WTC11 (cell line): ENCODE results near the gene CD6. TPM values are rescaled to one million over a fixed set of nuclear protein-coding genes. Genes with fewer than 3 reads are reported as not detected.

Source experiments
- ATAC-seq: fragments of 200-7000 bp; cut with Tn5 transposase; 2 replicates; pipeline ENCODE4 v1.10.0; 2021; ENCODE audit warnings: mild to moderate bottlenecking, moderate library complexity
- CTCF ChIA-PET: fragments of 300-600 bp; sonication (Branson Sonifier 250); formaldehyde crosslinking; loops from one replicate; lab custom pipeline; 2021; ENCODE audit warnings: antibody characterized with exemption; lab: Charles Lee
- POLR2A ChIA-PET: fragments of 350-600 bp; sonication (Branson Sonifier 250); formaldehyde crosslinking; loops from one replicate; lab custom pipeline; 2021; ENCODE audit warnings: antibody characterized with exemption; lab: Charles Lee
- DNase-seq: peaks from one replicate; pipeline ENCODE4 v3.0.0; 2021; ENCODE audit warnings: low spot score
- H3K27ac Mint-ChIP-seq: 2 replicates; pipeline ENCODE4 v1.8.0; 2021; ENCODE audit warnings: mixed read lengths
- H3K27me3 Mint-ChIP-seq: 2 replicates; pipeline ENCODE4 v1.8.0; 2021; ENCODE audit warnings: low read depth, mild to moderate bottlenecking, moderate library complexity, mixed read lengths
- H3K36me3 Mint-ChIP-seq: 2 replicates; pipeline ENCODE4 v1.8.0; 2021; ENCODE audit warnings: mixed read lengths
- H3K4me1 Mint-ChIP-seq: 2 replicates; pipeline ENCODE4 v1.8.0; 2022; ENCODE audit warnings: mixed read lengths
- H3K4me3 Mint-ChIP-seq: 2 replicates; pipeline ENCODE4 v1.8.0; 2021; ENCODE audit warnings: mild to moderate bottlenecking, moderate library complexity, mixed read lengths
- H3K9me3 Mint-ChIP-seq: 2 replicates; pipeline ENCODE4 v1.8.0; 2021; ENCODE audit warnings: mixed read lengths
- CREB1 ChIP-seq: sonication (generic); formaldehyde crosslinking; IDR thresholded peaks from 2 replicates; pipeline ENCODE4 v1.8.0; 2023; ENCODE audit warnings: mild to moderate bottlenecking, missing genetic modification reagents
- CREM ChIP-seq: sonication (generic); formaldehyde crosslinking; IDR thresholded peaks from 2 replicates; pipeline ENCODE4 v1.8.1; 2022; ENCODE audit warnings: mild to moderate bottlenecking, missing genetic modification reagents, moderate library complexity
- GABPB1 ChIP-seq: sonication (generic); formaldehyde crosslinking; IDR thresholded peaks from 2 replicates; pipeline ENCODE4 v1.8.1; 2023; ENCODE audit warnings: mild to moderate bottlenecking, missing genetic modification reagents
- HMGA2 ChIP-seq: fragments of 250-450 bp; sonication (Bioruptor Pico); IDR thresholded peaks from 2 replicates; pipeline ENCODE4 v1.4.0; 2021; ENCODE audit warnings: mild to moderate bottlenecking, moderate library complexity
- JUN ChIP-seq: sonication (generic); formaldehyde crosslinking; IDR thresholded peaks from 2 replicates; pipeline ENCODE4 v1.8.0; 2023; ENCODE audit warnings: mild to moderate bottlenecking, missing genetic modification reagents
- MLX ChIP-seq: sonication (generic); formaldehyde crosslinking; IDR thresholded peaks from 2 replicates; pipeline ENCODE4 v1.8.1; 2023; ENCODE audit warnings: mild to moderate bottlenecking, missing genetic modification reagents, moderate library complexity
- MXD4 ChIP-seq: fragments of 250-450 bp; sonication (Bioruptor Pico); IDR thresholded peaks from 2 replicates; pipeline ENCODE4 v1.8.0; 2021; ENCODE audit warnings: mild to moderate bottlenecking, moderate library complexity, borderline replicate concordance
- NR2C2 ChIP-seq: sonication (generic); formaldehyde crosslinking; IDR thresholded peaks from 2 replicates; pipeline ENCODE4 v1.8.0; 2022; ENCODE audit warnings: mild to moderate bottlenecking, missing genetic modification reagents
- SOX15 ChIP-seq: fragments of 250-450 bp; sonication (Bioruptor Pico); IDR thresholded peaks from 2 replicates; pipeline ENCODE4 v1.9.0; 2021; ENCODE audit warnings: mild to moderate bottlenecking
- SP1 ChIP-seq: sonication (generic); formaldehyde crosslinking; conservative IDR thresholded peaks from 2 replicates; pipeline ENCODE4 v1.8.1; 2022; ENCODE audit warnings: missing genetic modification reagents
- TCF7 ChIP-seq: sonication (generic); formaldehyde crosslinking; IDR thresholded peaks from 2 replicates; pipeline ENCODE4 v1.8.0; 2022; ENCODE audit warnings: mild to moderate bottlenecking, low read depth, missing genetic modification reagents, moderate library complexity
- ZNF121 ChIP-seq: sonication (generic); formaldehyde crosslinking; IDR thresholded peaks from 2 replicates; pipeline ENCODE4 v1.8.0; 2023; ENCODE audit warnings: missing genetic modification reagents
- ZNF138 ChIP-seq: sonication (generic); formaldehyde crosslinking; conservative IDR thresholded peaks from 2 replicates; pipeline ENCODE4 v1.8.1; 2022; ENCODE audit warnings: mild to moderate bottlenecking, moderate library complexity, missing genetic modification reagents
- ZNF416 ChIP-seq: fragments of 250-450 bp; sonication (Bioruptor Pico); IDR thresholded peaks from 2 replicates; pipeline ENCODE4 v1.9.0; 2021; ENCODE audit warnings: mild to moderate bottlenecking, inconsistent platforms
- total RNA-seq: library from RNA; stranded (reverse); gene quantifications from 3 replicates; pipeline ENCODE4 v1.2.3, GENCODE V29; 2021
- TF ChIP-seq, protein P1 (sequence below): sonication (generic); formaldehyde crosslinking; IDR thresholded peaks from 2 replicates; pipeline ENCODE4 v1.8.1; 2023; ENCODE audit warnings: mild to moderate bottlenecking, missing genetic modification reagents, moderate library complexity
- TF ChIP-seq, protein P2 (sequence below): sonication (generic); formaldehyde crosslinking; IDR thresholded peaks from 2 replicates; pipeline ENCODE4 v1.8.1; 2023; ENCODE audit warnings: mild to moderate bottlenecking, moderate library complexity, missing genetic modification reagents
- TF ChIP-seq, protein P3 (sequence below): fragments of 250-450 bp; sonication (Bioruptor Pico); IDR thresholded peaks from 2 replicates; pipeline ENCODE4 v1.9.0; 2021; ENCODE audit warnings: mild to moderate bottlenecking
- TF ChIP-seq, protein P4 (sequence below): sonication (generic); formaldehyde crosslinking; conservative IDR thresholded peaks from 2 replicates; pipeline ENCODE4 v1.8.1; 2023; ENCODE audit warnings: mild to moderate bottlenecking, low read depth, missing genetic modification reagents, moderate library complexity
- TF ChIP-seq, protein P5 (sequence below): sonication (generic); formaldehyde crosslinking; IDR thresholded peaks from 2 replicates; pipeline ENCODE4 v1.8.0; 2022; ENCODE audit warnings: mild to moderate bottlenecking, missing genetic modification reagents

The CD6 gene
- total RNA-seq, 1 experiment from 2014 or later, result 1.0 TPM

- H3K27me3 Mint-ChIP-seq, result peaks cover 76% of the 10 kb centered on the region
- H3K9me3 Mint-ChIP-seq, result no peaks in the 10 kb centered on the region
- TF ChIP-seq SOX15 (CRISPR knock-in tag) (no peak), HMGA2 (CRISPR knock-in tag) (no peak), GABPB1 (CRISPR knock-in tag) (no peak), ZNF138 (CRISPR knock-in tag) (no peak), ZNF121 (CRISPR knock-in tag) (no peak), MLX (CRISPR knock-in tag) (no peak), CREB1 (no peak), SP1 (CRISPR knock-in tag) (no peak), MXD4 (CRISPR knock-in tag) (no peak), CREM (no peak), NR2C2 (no peak), JUN (CRISPR knock-in tag) (no peak), ZNF416 (CRISPR knock-in tag) (no peak), TCF7 (CRISPR knock-in tag) (no peak)
- TF ChIP-seq, protein P1, sequence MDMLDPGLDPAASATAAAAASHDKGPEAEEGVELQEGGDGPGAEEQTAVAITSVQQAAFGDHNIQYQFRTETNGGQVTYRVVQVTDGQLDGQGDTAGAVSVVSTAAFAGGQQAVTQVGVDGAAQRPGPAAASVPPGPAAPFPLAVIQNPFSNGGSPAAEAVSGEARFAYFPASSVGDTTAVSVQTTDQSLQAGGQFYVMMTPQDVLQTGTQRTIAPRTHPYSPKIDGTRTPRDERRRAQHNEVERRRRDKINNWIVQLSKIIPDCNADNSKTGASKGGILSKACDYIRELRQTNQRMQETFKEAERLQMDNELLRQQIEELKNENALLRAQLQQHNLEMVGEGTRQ (CRISPR knock-in tag), result no peak
- TF ChIP-seq, protein P2, sequence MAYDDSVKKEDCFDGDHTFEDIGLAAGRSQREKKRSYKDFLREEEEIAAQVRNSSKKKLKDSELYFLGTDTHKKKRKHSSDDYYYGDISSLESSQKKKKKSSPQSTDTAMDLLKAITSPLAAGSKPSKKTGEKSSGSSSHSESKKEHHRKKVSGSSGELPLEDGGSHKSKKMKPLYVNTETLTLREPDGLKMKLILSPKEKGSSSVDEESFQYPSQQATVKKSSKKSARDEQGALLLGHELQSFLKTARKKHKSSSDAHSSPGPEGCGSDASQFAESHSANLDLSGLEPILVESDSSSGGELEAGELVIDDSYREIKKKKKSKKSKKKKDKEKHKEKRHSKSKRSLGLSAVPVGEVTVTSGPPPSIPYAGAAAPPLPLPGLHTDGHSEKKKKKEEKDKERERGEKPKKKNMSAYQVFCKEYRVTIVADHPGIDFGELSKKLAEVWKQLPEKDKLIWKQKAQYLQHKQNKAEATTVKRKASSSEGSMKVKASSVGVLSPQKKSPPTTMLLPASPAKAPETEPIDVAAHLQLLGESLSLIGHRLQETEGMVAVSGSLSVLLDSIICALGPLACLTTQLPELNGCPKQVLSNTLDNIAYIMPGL (CRISPR knock-in tag), result no peak
- TF ChIP-seq, protein P3, sequence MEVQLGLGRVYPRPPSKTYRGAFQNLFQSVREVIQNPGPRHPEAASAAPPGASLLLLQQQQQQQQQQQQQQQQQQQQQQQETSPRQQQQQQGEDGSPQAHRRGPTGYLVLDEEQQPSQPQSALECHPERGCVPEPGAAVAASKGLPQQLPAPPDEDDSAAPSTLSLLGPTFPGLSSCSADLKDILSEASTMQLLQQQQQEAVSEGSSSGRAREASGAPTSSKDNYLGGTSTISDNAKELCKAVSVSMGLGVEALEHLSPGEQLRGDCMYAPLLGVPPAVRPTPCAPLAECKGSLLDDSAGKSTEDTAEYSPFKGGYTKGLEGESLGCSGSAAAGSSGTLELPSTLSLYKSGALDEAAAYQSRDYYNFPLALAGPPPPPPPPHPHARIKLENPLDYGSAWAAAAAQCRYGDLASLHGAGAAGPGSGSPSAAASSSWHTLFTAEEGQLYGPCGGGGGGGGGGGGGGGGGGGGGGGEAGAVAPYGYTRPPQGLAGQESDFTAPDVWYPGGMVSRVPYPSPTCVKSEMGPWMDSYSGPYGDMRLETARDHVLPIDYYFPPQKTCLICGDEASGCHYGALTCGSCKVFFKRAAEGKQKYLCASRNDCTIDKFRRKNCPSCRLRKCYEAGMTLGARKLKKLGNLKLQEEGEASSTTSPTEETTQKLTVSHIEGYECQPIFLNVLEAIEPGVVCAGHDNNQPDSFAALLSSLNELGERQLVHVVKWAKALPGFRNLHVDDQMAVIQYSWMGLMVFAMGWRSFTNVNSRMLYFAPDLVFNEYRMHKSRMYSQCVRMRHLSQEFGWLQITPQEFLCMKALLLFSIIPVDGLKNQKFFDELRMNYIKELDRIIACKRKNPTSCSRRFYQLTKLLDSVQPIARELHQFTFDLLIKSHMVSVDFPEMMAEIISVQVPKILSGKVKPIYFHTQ (CRISPR knock-in tag), result no peak
- TF ChIP-seq, protein P4, sequence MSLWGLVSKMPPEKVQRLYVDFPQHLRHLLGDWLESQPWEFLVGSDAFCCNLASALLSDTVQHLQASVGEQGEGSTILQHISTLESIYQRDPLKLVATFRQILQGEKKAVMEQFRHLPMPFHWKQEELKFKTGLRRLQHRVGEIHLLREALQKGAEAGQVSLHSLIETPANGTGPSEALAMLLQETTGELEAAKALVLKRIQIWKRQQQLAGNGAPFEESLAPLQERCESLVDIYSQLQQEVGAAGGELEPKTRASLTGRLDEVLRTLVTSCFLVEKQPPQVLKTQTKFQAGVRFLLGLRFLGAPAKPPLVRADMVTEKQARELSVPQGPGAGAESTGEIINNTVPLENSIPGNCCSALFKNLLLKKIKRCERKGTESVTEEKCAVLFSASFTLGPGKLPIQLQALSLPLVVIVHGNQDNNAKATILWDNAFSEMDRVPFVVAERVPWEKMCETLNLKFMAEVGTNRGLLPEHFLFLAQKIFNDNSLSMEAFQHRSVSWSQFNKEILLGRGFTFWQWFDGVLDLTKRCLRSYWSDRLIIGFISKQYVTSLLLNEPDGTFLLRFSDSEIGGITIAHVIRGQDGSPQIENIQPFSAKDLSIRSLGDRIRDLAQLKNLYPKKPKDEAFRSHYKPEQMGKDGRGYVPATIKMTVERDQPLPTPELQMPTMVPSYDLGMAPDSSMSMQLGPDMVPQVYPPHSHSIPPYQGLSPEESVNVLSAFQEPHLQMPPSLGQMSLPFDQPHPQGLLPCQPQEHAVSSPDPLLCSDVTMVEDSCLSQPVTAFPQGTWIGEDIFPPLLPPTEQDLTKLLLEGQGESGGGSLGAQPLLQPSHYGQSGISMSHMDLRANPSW, result no peak
- TF ChIP-seq, protein P5, sequence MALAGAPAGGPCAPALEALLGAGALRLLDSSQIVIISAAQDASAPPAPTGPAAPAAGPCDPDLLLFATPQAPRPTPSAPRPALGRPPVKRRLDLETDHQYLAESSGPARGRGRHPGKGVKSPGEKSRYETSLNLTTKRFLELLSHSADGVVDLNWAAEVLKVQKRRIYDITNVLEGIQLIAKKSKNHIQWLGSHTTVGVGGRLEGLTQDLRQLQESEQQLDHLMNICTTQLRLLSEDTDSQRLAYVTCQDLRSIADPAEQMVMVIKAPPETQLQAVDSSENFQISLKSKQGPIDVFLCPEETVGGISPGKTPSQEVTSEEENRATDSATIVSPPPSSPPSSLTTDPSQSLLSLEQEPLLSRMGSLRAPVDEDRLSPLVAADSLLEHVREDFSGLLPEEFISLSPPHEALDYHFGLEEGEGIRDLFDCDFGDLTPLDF (CRISPR knock-in tag), result no peak
- H3K4me1 Mint-ChIP-seq, result peaks cover 12% of the 10 kb centered on the region
- no peak overlapping the region for H3K27ac Mint-ChIP-seq
- POLR2A ChIA-PET, result no interaction called here
- CTCF ChIA-PET, result no interaction called here
- no peak overlapping the region for H3K4me3 Mint-ChIP-seq
- no peaks in the 10 kb centered on the region for H3K36me3 Mint-ChIP-seq
- DNase-seq, result no peak
- no peak for ATAC-seq
These were observed 32.7 kb downstream of the CD6 start for GRCh38 chr11:61004180-61004611.
